SK-N-SH treated with all-trans-retinoic acid at 6 μM for 48 hours (cell line): ENCODE measurements around the gene TBCE.
"Not testable (repeated sequence)": the region's sequence is repeated elsewhere in the genome, so short reads cannot be mapped to it uniquely, and the experiment has no call there.

ENCODE experiments used
- ATAC-seq: fragments of 200-7000 bp; cut with Tn5 transposase; 3 replicates; pipeline ENCODE4 v1.9.1; 2020; ENCODE audit warnings: mild to moderate bottlenecking, moderate library complexity
- ARNTL ChIP-seq: fragments of 450-650 bp; formaldehyde crosslinking; IDR thresholded peaks from 2 replicates; pipeline ENCODE4 v1.5.0; 2020; ENCODE audit warnings: low read depth, mild to moderate bottlenecking, moderate library complexity, borderline replicate concordance
- BACH2 ChIP-seq: fragments of 250-450 bp; sonication (Bioruptor Pico); IDR thresholded peaks from 2 replicates; pipeline ENCODE4 v1.9.0; 2021; ENCODE audit warnings: mild to moderate bottlenecking, borderline replicate concordance
- CSDC2 ChIP-seq: fragments of 250-450 bp; sonication (Bioruptor Pico); IDR thresholded peaks from 2 replicates; pipeline ENCODE4 v1.5.0; 2020; ENCODE audit warnings: mild to moderate bottlenecking, moderate library complexity
- CSRNP3 ChIP-seq: fragments of 250-450 bp; sonication (Bioruptor Pico); IDR thresholded peaks from 2 replicates; pipeline ENCODE4 v1.5.1; 2021; ENCODE audit warnings: mild to moderate bottlenecking, moderate library complexity
- GLIS3 ChIP-seq: fragments of 250-450 bp; sonication (Bioruptor Pico); IDR thresholded peaks from 2 replicates; pipeline ENCODE4 v1.5.0; 2020; ENCODE audit warnings: mild to moderate bottlenecking, moderate library complexity
- ISL1 ChIP-seq: fragments of 250-450 bp; sonication (Bioruptor Pico); IDR thresholded peaks from 2 replicates; pipeline ENCODE4 v2.1.2; 2022; ENCODE audit warnings: mild to moderate bottlenecking, moderate library complexity
- OSR1 ChIP-seq: fragments of 250-450 bp; sonication (Bioruptor Pico); IDR thresholded peaks from 2 replicates; pipeline ENCODE4 v1.8.0; 2022; ENCODE audit warnings: moderate library complexity, mild to moderate bottlenecking, inconsistent platforms
- PATZ1 ChIP-seq: fragments of 250-450 bp; sonication (Bioruptor Pico); IDR thresholded peaks from 2 replicates; pipeline ENCODE4 v1.8.0; 2020; ENCODE audit warnings: mild to moderate bottlenecking, moderate library complexity, borderline replicate concordance
- SNAI2 ChIP-seq: fragments of 250-450 bp; sonication (Bioruptor Pico); IDR thresholded peaks from 2 replicates; pipeline ENCODE4 v1.5.0; 2020; ENCODE audit warnings: mild to moderate bottlenecking, moderate library complexity
- TCF4 ChIP-seq: fragments of 250-450 bp; sonication (Bioruptor Pico); IDR thresholded peaks from 2 replicates; pipeline ENCODE4 v1.8.0; 2021; ENCODE audit warnings: mild to moderate bottlenecking, moderate library complexity, borderline replicate concordance
- ZFP3 ChIP-seq: fragments of 250-450 bp; sonication (Bioruptor Pico); IDR thresholded peaks from 2 replicates; pipeline ENCODE4 v1.5.0; 2020; ENCODE audit warnings: mild to moderate bottlenecking, moderate library complexity
- ZFP30 ChIP-seq: fragments of 450-650 bp; formaldehyde crosslinking; IDR thresholded peaks from 2 replicates; pipeline ENCODE4 v1.5.0; 2022; ENCODE audit warnings: mild to moderate bottlenecking, moderate library complexity
- ZNF565 ChIP-seq: fragments of 450-650 bp; formaldehyde crosslinking; conservative IDR thresholded peaks from 2 replicates; pipeline ENCODE4 v1.5.0; 2020; ENCODE audit warnings: low read depth, mild to moderate bottlenecking, moderate library complexity
- ZNF70 ChIP-seq: fragments of 450-650 bp; formaldehyde crosslinking; IDR thresholded peaks from 2 replicates; pipeline ENCODE4 v1.5.0; 2020; ENCODE audit warnings: mild to moderate bottlenecking, moderate library complexity
- ZNF8 ChIP-seq: fragments of 450-650 bp; formaldehyde crosslinking; IDR thresholded peaks from 2 replicates; pipeline ENCODE4 v1.5.0; 2020; ENCODE audit warnings: mild to moderate bottlenecking, moderate library complexity
- TF ChIP-seq, protein P1 (sequence below): fragments of 250-450 bp; sonication (Bioruptor Pico); IDR thresholded peaks from 2 replicates; pipeline ENCODE4 v1.8.0; 2021; ENCODE audit warnings: low read depth, mild to moderate bottlenecking, moderate library complexity, borderline replicate concordance
- TF ChIP-seq, protein P2 (sequence below): fragments of 250-450 bp; sonication (Bioruptor Pico); IDR thresholded peaks from 2 replicates; pipeline ENCODE4 v1.5.0; 2020; ENCODE audit warnings: mild to moderate bottlenecking, moderate library complexity

TBCE gene

GRCh38 chr1:235465066-235465465, 97.8 kb downstream of the TBCE start:
- no peak for ATAC-seq
- no peak for TF ChIP-seq TCF4 (CRISPR knock-in tag)

DNA sequence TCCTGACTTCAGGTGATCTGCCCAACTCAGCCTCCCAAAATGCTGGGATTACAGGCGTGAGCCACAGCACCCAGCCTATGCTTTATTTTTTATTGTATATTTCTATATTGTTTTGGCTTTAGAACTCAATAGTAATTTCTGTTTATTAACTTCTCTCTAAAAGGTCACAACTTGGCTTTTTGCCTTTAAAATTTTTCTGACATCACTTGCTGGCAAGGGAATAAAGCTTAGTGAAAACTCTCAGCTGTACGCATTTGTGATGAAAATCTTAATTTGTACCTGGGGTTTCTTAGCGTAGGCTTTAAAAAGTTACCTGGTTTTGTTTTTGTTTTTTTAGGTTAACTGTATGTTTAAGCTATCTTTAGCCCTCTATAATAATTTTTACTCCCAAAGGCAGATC, 100.8 kb downstream of the TBCE start:
- no peak for ATAC-seq
- no peak for TF ChIP-seq ISL1 (CRISPR knock-in tag)
- TF ChIP-seq ZNF70 (CRISPR knock-in tag), result no peak
- no peak for TF ChIP-seq SNAI2
- TF ChIP-seq ZNF8 (CRISPR knock-in tag), result no peak
- no peak for TF ChIP-seq PATZ1
- TF ChIP-seq ZNF565 (CRISPR knock-in tag), result no peak
- TF ChIP-seq, protein P1, sequence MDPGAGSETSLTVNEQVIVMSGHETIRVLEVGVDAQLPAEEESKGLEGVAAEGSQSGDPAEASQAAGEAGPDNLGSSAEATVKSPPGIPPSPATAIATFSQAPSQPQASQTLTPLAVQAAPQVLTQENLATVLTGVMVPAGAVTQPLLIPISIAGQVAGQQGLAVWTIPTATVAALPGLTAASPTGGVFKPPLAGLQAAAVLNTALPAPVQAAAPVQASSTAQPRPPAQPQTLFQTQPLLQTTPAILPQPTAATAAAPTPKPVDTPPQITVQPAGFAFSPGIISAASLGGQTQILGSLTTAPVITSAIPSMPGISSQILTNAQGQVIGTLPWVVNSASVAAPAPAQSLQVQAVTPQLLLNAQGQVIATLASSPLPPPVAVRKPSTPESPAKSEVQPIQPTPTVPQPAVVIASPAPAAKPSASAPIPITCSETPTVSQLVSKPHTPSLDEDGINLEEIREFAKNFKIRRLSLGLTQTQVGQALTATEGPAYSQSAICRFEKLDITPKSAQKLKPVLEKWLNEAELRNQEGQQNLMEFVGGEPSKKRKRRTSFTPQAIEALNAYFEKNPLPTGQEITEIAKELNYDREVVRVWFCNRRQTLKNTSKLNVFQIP, result no peak
- TF ChIP-seq CSRNP3 (CRISPR knock-in tag), result no peak
- no peak for TF ChIP-seq BACH2
- no peak for TF ChIP-seq ZFP3
- no peak for TF ChIP-seq ZFP30

DNA sequence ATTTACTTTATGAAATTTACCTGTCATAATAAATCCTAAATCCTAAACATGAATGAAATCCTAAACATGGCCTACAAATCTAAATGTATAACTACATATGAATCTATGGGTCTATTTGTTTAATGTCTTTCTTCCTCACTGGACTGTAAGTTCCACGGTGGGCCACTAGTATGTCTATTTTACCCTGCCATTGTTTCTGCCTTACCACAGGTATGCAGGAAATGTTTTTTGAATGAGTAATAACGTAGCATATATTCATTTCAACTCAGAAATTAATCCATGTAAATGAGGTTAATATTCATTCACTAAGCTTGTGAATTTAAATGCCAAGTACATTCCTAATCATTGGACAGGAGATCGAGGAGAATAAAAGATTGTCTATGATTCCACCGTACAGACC, 101.7 kb downstream of the TBCE start:
- no peak for TF ChIP-seq ZFP30
- TF ChIP-seq GLIS3 (CRISPR knock-in tag), result no peak
- TF ChIP-seq ARNTL (CRISPR knock-in tag), result no peak
- no peak for TF ChIP-seq CSDC2 (CRISPR knock-in tag)
- ATAC-seq, result peak; percentile 95

- ATAC-seq, result not testable (repeated sequence)
These were observed 102.7 kb downstream of the TBCE start for GRCh38 chr1:235469897-235470296.

DNA sequence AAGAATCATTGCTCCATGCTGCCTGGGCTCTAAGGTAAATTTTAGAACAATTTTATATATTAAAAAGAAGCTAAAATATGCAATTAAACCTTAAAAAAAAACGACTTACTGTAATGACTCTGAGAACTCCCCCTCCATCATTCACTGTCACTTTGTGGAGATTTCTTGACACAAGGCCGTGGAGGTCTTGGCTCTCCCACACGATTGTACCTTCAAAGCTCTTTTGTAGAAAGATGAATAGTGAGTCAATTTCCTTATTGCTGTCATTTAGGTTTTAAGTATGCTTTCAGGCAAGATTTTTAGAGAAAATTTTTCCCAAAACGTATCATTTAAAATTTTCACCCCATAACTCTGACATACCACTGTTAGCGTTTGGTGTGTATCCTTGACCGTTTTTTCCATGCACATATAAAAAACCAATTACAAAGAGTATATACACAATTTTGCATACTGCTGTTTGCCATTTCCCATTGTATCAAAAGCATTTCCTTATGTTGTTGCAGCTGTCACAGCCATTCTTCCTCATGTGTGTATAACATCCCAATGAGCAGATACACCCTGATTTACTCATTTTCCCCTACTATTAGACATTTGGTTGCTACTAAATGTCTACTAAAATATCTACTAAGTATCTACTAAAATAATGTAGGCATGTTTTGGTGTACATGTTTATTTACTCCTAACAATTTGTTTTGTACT, 103.7 kb downstream of the TBCE start:
- TF ChIP-seq, protein P2, sequence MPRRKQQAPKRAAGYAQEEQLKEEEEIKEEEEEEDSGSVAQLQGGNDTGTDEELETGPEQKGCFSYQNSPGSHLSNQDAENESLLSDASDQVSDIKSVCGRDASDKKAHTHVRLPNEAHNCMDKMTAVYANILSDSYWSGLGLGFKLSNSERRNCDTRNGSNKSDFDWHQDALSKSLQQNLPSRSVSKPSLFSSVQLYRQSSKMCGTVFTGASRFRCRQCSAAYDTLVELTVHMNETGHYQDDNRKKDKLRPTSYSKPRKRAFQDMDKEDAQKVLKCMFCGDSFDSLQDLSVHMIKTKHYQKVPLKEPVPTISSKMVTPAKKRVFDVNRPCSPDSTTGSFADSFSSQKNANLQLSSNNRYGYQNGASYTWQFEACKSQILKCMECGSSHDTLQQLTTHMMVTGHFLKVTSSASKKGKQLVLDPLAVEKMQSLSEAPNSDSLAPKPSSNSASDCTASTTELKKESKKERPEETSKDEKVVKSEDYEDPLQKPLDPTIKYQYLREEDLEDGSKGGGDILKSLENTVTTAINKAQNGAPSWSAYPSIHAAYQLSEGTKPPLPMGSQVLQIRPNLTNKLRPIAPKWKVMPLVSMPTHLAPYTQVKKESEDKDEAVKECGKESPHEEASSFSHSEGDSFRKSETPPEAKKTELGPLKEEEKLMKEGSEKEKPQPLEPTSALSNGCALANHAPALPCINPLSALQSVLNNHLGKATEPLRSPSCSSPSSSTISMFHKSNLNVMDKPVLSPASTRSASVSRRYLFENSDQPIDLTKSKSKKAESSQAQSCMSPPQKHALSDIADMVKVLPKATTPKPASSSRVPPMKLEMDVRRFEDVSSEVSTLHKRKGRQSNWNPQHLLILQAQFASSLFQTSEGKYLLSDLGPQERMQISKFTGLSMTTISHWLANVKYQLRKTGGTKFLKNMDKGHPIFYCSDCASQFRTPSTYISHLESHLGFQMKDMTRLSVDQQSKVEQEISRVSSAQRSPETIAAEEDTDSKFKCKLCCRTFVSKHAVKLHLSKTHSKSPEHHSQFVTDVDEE (CRISPR knock-in tag), result no peak
- no peak for TF ChIP-seq ZNF565 (CRISPR knock-in tag)
- no peak for TF ChIP-seq GLIS3 (CRISPR knock-in tag)
- no peak for TF ChIP-seq OSR1 (CRISPR knock-in tag)
- no peak for TF ChIP-seq PATZ1
- TF ChIP-seq, all 23 proteins: peak for 0
- no peak for ATAC-seq
